IMR-90 (cell line): ENCODE data around the gene CEACAM8. TPM values are rescaled to one million over a fixed set of nuclear protein-coding genes. Genes with fewer than 3 reads are reported as not detected.

Experiments used
- ATAC-seq: fragments of 200-7000 bp; cut with Tn5 transposase; 2 replicates; pipeline ENCODE4 v1.9.1; 2020; ENCODE audit warnings: low read depth, mild to moderate bottlenecking, moderate library complexity
- BruUV-seq: library from RNA; stranded (reverse); fragments of 400-500 nt; replicated peaks from 2 replicates; lab custom pipeline; 2021; lab: Mats Ljungman, UMichigan
- CTCF ChIA-PET: fragments of 300-600 bp; formaldehyde crosslinking; extraction: SDS; loops from one replicate; lab custom pipeline; 2021; ENCODE audit warnings: antibody characterized with exemption; lab: Yijun Ruan, JAX
- POLR2A ChIA-PET: fragments of 300-600 bp; sonication (Branson Sonifier 250); formaldehyde crosslinking; loops from one replicate; lab custom pipeline; 2022; ENCODE audit warnings: antibody characterized with exemption; ENCODE audit not compliant: unreplicated experiment; lab: Charles Lee
- DNase-seq: peaks from one replicate; pipeline ENCODE4 v3.0.0; 2013
- H2AFZ ChIP-seq: replicated peaks from 2 replicates; pipeline ENCODE3; 2013; ENCODE audit warnings: low read length, mild to moderate bottlenecking; ENCODE audit not compliant: poor library complexity
- H2AK5ac ChIP-seq: 2 replicates; pipeline ENCODE4 v1.6.1; 2013; ENCODE audit warnings: low read depth, low read length, inconsistent platforms
- H2AK9ac ChIP-seq: replicated peaks from 2 replicates; pipeline ENCODE3; 2013; ENCODE audit warnings: mild to moderate bottlenecking, low read depth, low read length, moderate library complexity; ENCODE audit not compliant: poor library complexity
- H2BK120ac ChIP-seq: 2 replicates; pipeline ENCODE4 v1.6.1; 2013; ENCODE audit warnings: low read depth, low read length, inconsistent platforms
- H2BK15ac ChIP-seq: 3 replicates; pipeline ENCODE4 v1.6.1; 2013; ENCODE audit warnings: low read depth, low read length, inconsistent platforms
- H2BK20ac ChIP-seq: 2 replicates; pipeline ENCODE4 v1.6.1; 2013; ENCODE audit warnings: low read depth, mild to moderate bottlenecking, inconsistent platforms, low read length, moderate library complexity
- H2BK5ac ChIP-seq: 2 replicates; pipeline ENCODE4 v1.6.1; 2013; ENCODE audit warnings: mild to moderate bottlenecking, low read depth, low read length, inconsistent platforms; ENCODE audit not compliant: poor library complexity, severe bottlenecking
- H3K14ac ChIP-seq: replicated peaks from 2 replicates; pipeline ENCODE4 v1.6.1; 2013; ENCODE audit warnings: low read depth, low read length, inconsistent platforms
- H3K18ac ChIP-seq: 2 replicates; pipeline ENCODE4 v1.6.1; 2013; ENCODE audit warnings: low read depth, low read length, control low read depth
- H3K23ac ChIP-seq: 2 replicates; pipeline ENCODE4 v1.6.1; 2013; ENCODE audit warnings: low read depth, low read length, inconsistent platforms
- H3K27ac ChIP-seq: 2 replicates; pipeline ENCODE4 v1.5.1; 2013; ENCODE audit warnings: mild to moderate bottlenecking, control low read depth, low read length; ENCODE audit not compliant: insufficient read depth
- H3K27me3 ChIP-seq: 2 replicates; pipeline ENCODE4 v1.6.1; 2013; ENCODE audit warnings: low read length; ENCODE audit not compliant: control insufficient read depth, insufficient read depth
- H3K36me3 ChIP-seq: 2 replicates; pipeline ENCODE4 v1.6.1; 2013; ENCODE audit warnings: low read length, mixed read lengths; ENCODE audit not compliant: control insufficient read depth, insufficient read depth
- H3K4ac ChIP-seq: 2 replicates; pipeline ENCODE4 v1.6.1; 2013; ENCODE audit warnings: low read depth, low read length, inconsistent platforms
- H3K4me1 ChIP-seq: 2 replicates; pipeline ENCODE4 v1.6.1; 2013; ENCODE audit warnings: low read length, mixed read lengths; ENCODE audit not compliant: control insufficient read depth, insufficient read depth
- H3K4me2 ChIP-seq: 2 replicates; pipeline ENCODE4 v1.6.1; 2013; ENCODE audit warnings: low read depth, mild to moderate bottlenecking, control low read depth, low read length, moderate library complexity
- H3K4me3 ChIP-seq: 2 replicates; pipeline ENCODE4 v1.5.1; 2013; ENCODE audit warnings: low read depth, mild to moderate bottlenecking, control low read depth, low read length, moderate library complexity; ENCODE audit not compliant: insufficient read depth
- H3K56ac ChIP-seq: 2 replicates; pipeline ENCODE4 v1.6.1; 2013; ENCODE audit warnings: low read length, inconsistent platforms; ENCODE audit not compliant: insufficient read depth; ENCODE audit errors: extremely low read depth
- H3K79me1 ChIP-seq, 2 experiments: 2 replicates each; pipeline ENCODE4 v1.6.1; 2013; ENCODE audit warnings: low read length in 2 of 2, inconsistent platforms in 1 of 2, low read depth in 1 of 2
- H3K9ac ChIP-seq: 2 replicates; pipeline ENCODE4 v1.6.1; 2013; ENCODE audit warnings: low read depth, low read length, control low read depth
- H3K9me1 ChIP-seq: 2 replicates; pipeline ENCODE4 v1.6.1; 2013; ENCODE audit warnings: low read length, inconsistent platforms; ENCODE audit not compliant: insufficient read depth
- H3K9me3 ChIP-seq: 2 replicates; pipeline ENCODE4 v1.6.1; 2013; ENCODE audit warnings: low read length; ENCODE audit not compliant: control insufficient read depth, insufficient read depth
- H4K20me1 ChIP-seq: 2 replicates; pipeline ENCODE4 v1.6.1; 2013; ENCODE audit warnings: low read length, inconsistent platforms; ENCODE audit not compliant: insufficient read depth
- H4K5ac ChIP-seq: 2 replicates; pipeline ENCODE4 v1.6.1; 2013; ENCODE audit warnings: mild to moderate bottlenecking, low read depth, low read length, control low read depth
- H4K8ac ChIP-seq, 2 experiments: 2 replicates each; pipeline ENCODE4 v1.6.1; 2013; ENCODE audit warnings: low read depth in 2 of 2, low read length in 2 of 2, control low read depth in 1 of 2, inconsistent platforms in 1 of 2
- H4K91ac ChIP-seq: 2 replicates; pipeline ENCODE4 v1.6.1; 2013; ENCODE audit warnings: low read depth, low read length, inconsistent platforms; ENCODE audit not compliant: insufficient read depth
- CHD1 ChIP-seq: IDR thresholded peaks from 2 replicates; pipeline ENCODE4 v1.6.1; 2012; ENCODE audit warnings: low read depth, low read length, improper control_type of control experiment
- MAZ ChIP-seq: IDR thresholded peaks from 2 replicates; pipeline ENCODE4 v1.6.1; 2012; ENCODE audit warnings: low read depth, mild to moderate bottlenecking, low read length, improper control_type of control experiment, moderate library complexity, borderline replicate concordance
- NFE2L2 ChIP-seq: fragments of 150-350 bp; IDR thresholded peaks from 2 replicates; pipeline ENCODE4 v1.6.1; 2016; ENCODE audit warnings: low read depth, mild to moderate bottlenecking, low read length
- WGBS, 2 experiments: methylation state at CpG; one replicate each; pipeline versions ENCODE4 v1.1.5 to v1.1.7; 2013; ENCODE audit warnings: missing lambda C conversion rate in 2 of 2; ENCODE audit not compliant: insufficient read length in 1 of 2; ENCODE audit errors: extremely low coverage in 2 of 2; 5-methylcytosine and 5-hydroxymethylcytosine counted together
- dilution Hi-C: fragments of 300-500 bp; cut with HindIII; formaldehyde crosslinking; loops from one replicate; pipeline ENCODE4 v1.14.3; 2018; ENCODE audit warnings: low sequenced_read_pairs; ENCODE audit not compliant: unreplicated experiment
- in situ Hi-C: fragments of 300-500 bp; cut with MboI; formaldehyde crosslinking; loops from 3 replicates; pipeline ENCODE4 v1.14.3; 2019; ENCODE audit warnings: low sequenced_read_pairs, inconsistent platforms, mixed read lengths
- intact Hi-C: fragments of 100-400 bp; cut with micrococcal nuclease; formaldehyde crosslinking; loops from 2 replicates; pipeline ENCODE4 v1.10.0; 2022
- polyA plus RNA-seq, 3 experiments: library from polyadenylated mRNA; depleted of rRNA; stranded (reverse); fragments of >200 nt; gene quantifications; 2 replicates each; pipeline ENCODE4 v1.2.3, GENCODE V29; 2012; ENCODE audit warnings: low replicate concordance in 1 of 3
- total RNA-seq: library from RNA; depleted of rRNA; stranded (reverse); fragments of >200 nt; gene quantifications from 2 replicates; pipeline ENCODE4 v1.2.3, GENCODE V29; 2012

The CEACAM8 gene
- total and polyA plus RNA-seq, 2 of the 4 experiments (the other 2 are of a cell fraction): not detected

DNA sequence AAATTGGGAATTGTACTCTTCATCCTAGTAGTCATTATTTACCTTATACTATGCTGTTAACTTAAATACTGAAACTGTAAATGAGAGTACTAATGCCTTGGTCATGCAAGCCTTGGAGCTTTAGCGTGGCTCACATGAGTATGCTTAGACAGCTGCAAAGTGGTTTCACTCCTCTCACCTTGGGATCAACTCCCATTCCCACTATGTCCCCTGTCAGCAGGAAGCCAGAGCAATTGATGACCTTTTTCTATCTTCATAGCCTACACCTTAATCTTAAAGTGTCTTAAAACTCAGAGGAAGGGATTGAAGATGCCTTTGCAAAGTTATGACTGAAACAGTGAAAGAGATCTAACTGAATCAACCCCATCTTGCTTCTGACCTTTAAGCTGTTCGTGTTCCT, 33.2 kb upstream of the CEACAM8 start:
- no peak overlapping the region for H2AK9ac ChIP-seq
- no peak overlapping the region for H2AFZ ChIP-seq
- H3K4me2 ChIP-seq: no peak overlapping the region
- H4K8ac ChIP-seq: no peak overlapping the region
- H3K79me1 ChIP-seq: no peaks in the 10 kb centered on the region
- intact Hi-C loops: no loop called here
- H3K23ac ChIP-seq: no peak overlapping the region
- H4K91ac ChIP-seq: no peak overlapping the region
- in situ Hi-C loops: no loop called here
- no peak overlapping the region for H3K18ac ChIP-seq
- H3K9me1 ChIP-seq: no peaks in the 10 kb centered on the region
- H4K20me1 ChIP-seq: no peaks in the 10 kb centered on the region
- TF ChIP-seq NFE2L2: no peak
- no peak for TF ChIP-seq CHD1
- TF ChIP-seq MAZ: no peak
- H3K27me3 ChIP-seq: peaks cover 26% of the 10 kb centered on the region
- no peak for DNase-seq
- POLR2A ChIA-PET: interaction anchor here (0.6 kb wide), 1 partner anchor 892 kb away, joined by 3 read pairs; no protein-coding TSS in a partner anchor
- CTCF ChIA-PET: no interaction called here
- H3K56ac ChIP-seq: no peak overlapping the region
- dilution Hi-C loops: no loop called here
- H3K9me3 ChIP-seq: peaks cover 2% of the 10 kb centered on the region; the same call in 1 of the 2 replicates
- H3K4ac ChIP-seq: no peak overlapping the region
- no TSS peak for BruUV-seq
- no peaks in the 10 kb centered on the region for H3K36me3 ChIP-seq
- no peak overlapping the region for H2BK20ac ChIP-seq
- H2BK15ac ChIP-seq: no peak overlapping the region
- H4K5ac ChIP-seq: no peak overlapping the region
- H3K14ac ChIP-seq: no peak overlapping the region
- ATAC-seq: no peak
- H3K27ac ChIP-seq: no peak overlapping the region
- no peak overlapping the region for H2AK5ac ChIP-seq
- H2BK5ac ChIP-seq: no peak overlapping the region
- WGBS, 2 experiments: no CpG with 5 or more reads among the region's 2 CpGs
- H3K4me3 ChIP-seq: no peak overlapping the region
- no peak overlapping the region for H2BK120ac ChIP-seq
- H3K9ac ChIP-seq: no peak overlapping the region
- H3K4me1 ChIP-seq: no peaks in the 10 kb centered on the region
